HCT116 (cell line): ENCODE data around the gene OR6B1.

Experiments
- CEBPB ChIP-seq: IDR thresholded peaks from 2 replicates; pipeline ENCODE4 v1.6.1; 2012; ENCODE audit warnings: low read depth
- CTCF ChIP-seq, 3 experiments: fragments of 200-600 bp in 1 of 3; sonication (generic) in 1 of 3; IDR thresholded peaks in 2 of 3; conservative IDR thresholded peaks in 1 of 3; 2 replicates each; pipeline ENCODE4 v1.5.1; 2012 to 2017; ENCODE audit warnings: low read depth in 2 of 3, low read length in 2 of 3, antibody characterized with exemption in 1 of 3, borderline replicate concordance in 1 of 3, control low read depth in 1 of 3, mild to moderate bottlenecking in 1 of 3, mixed read lengths in 1 of 3, mixed run types in 1 of 3, moderate library complexity in 1 of 3; ENCODE audit not compliant: insufficient read depth in 1 of 3
- EGR1 ChIP-seq: IDR thresholded peaks from 2 replicates; pipeline ENCODE4 v1.6.1; 2012; ENCODE audit warnings: low read depth
- FOSL1 ChIP-seq: IDR thresholded peaks from 2 replicates; pipeline ENCODE4 v1.6.1; 2012; ENCODE audit warnings: low read depth
- MAX ChIP-seq: IDR thresholded peaks from 2 replicates; pipeline ENCODE4 v1.6.1; 2012

- no peak for TF ChIP-seq FOSL1
- TF ChIP-seq CTCF (IDR thresholded peaks at IDR 0.05 in 2 of 3, conservative IDR thresholded peaks at IDR 0.05 in 1 of 3; ENCODE audit: borderline replicate concordance in 1 of 3, insufficient read depth in 1 of 3, low read depth in 2 of 3, low read length in 2 of 3): no peak
- TF ChIP-seq MAX: no peak
- no peak for TF ChIP-seq EGR1
- no peak for TF ChIP-seq CEBPB
Observed at GRCh38 chr7:144028547-144028946, 28.4 kb downstream of the OR6B1 start.
